ENCODE data around the gene GLP1R. TPM values are rescaled to one million over a fixed set of nuclear protein-coding genes. Genes with fewer than 3 reads are reported as not detected.

GLP1R gene
- polyA plus RNA-seq, 2 of the 4 experiments (the other 2 are of a cell fraction), result not detected

GRCh38 chr6:39082310-39082709 is 33.7 kb downstream of the GLP1R start:
- POLR2A ChIA-PET, result no interaction called here
- TF ChIP-seq EHMT2 (IDR thresholded peaks at IDR 0.05; ENCODE audit: low read depth) (no peak), FOSL2 (IDR thresholded peaks at IDR 0.05) (no peak), FOSL2 (CRISPR knock-in tag; IDR thresholded peaks at IDR 0.05) (no peak), PBX3 (IDR thresholded peaks at IDR 0.05) (no peak), E2F6 (IDR thresholded peaks at IDR 0.05; ENCODE audit: borderline replicate concordance, low read depth) (no peak), SMC3 (IDR thresholded peaks at IDR 0.05) (no peak), NR3C1 (IDR thresholded peaks at IDR 0.05) (no peak), HOXB13 (CRISPR knock-in tag; IDR thresholded peaks at IDR 0.05; ENCODE audit: low read depth) (no peak), CBX8 (IDR thresholded peaks at IDR 0.05) (no peak), EHF (CRISPR knock-in tag; IDR thresholded peaks at IDR 0.05) (no peak), REST (IDR thresholded peaks at IDR 0.05) (no peak), RAD21 (conservative IDR thresholded peaks at IDR 0.05 in 1 of 2, IDR thresholded peaks at IDR 0.05 in 1 of 2) (no peak)
- Histone ChIP-seq H3K4me3 (no peak overlapping the region), H3K27ac (no peak overlapping the region), H3K4me1 (no peaks in the 10 kb centered on the region), H3K9me3 (no peaks in the 10 kb centered on the region), H3K4me2 (no peak overlapping the region)
- CTCF ChIA-PET, result no interaction called here
- no peak for DNase-seq (ENCODE audit: low read depth in 1 of 2, low spot score in 1 of 2)
- ATAC-seq, result no peak
- 53% methylated on average over 8 of the region's 8 CpGs for WGBS (ENCODE audit: missing lambda C conversion rate)
- FAIRE-seq, result no peak

- Histone ChIP-seq H3K27ac (no peak overlapping the region), H3K4me2 (no peak overlapping the region), H3K4me3 (no peak overlapping the region), H3K4me1 (no peaks in the 10 kb centered on the region), H3K9me3 (no peaks in the 10 kb centered on the region)
- no peak for FAIRE-seq
- no peak for DNase-seq (ENCODE audit: low read depth in 1 of 2, low spot score in 1 of 2)
- no peak for ATAC-seq
- 0% methylated on average over 2 of the region's 2 CpGs for WGBS (ENCODE audit: missing lambda C conversion rate)
- TF ChIP-seq HDAC2 (IDR thresholded peaks at IDR 0.05) (no peak), KDM1A (IDR thresholded peaks at IDR 0.05; ENCODE audit: low read depth) (no peak), EHMT2 (IDR thresholded peaks at IDR 0.05; ENCODE audit: low read depth) (no peak), ZNF302 (CRISPR knock-in tag; IDR thresholded peaks at IDR 0.05) (no peak), CTCF (IDR thresholded peaks at IDR 0.05) (no peak), HES2 (IDR thresholded peaks at IDR 0.05) (no peak), NFE2L2 (conservative IDR thresholded peaks at IDR 0.05; ENCODE audit: low read length) (no peak), FOSL2 (IDR thresholded peaks at IDR 0.05) (no peak), FOSL2 (CRISPR knock-in tag; IDR thresholded peaks at IDR 0.05) (no peak), NPAS2 (CRISPR knock-in tag; IDR thresholded peaks at IDR 0.05; ENCODE audit: borderline replicate concordance) (no peak), MAZ (IDR thresholded peaks at IDR 0.05; ENCODE audit: borderline replicate concordance, low read depth, low read length) (no peak), HOXB13 (CRISPR knock-in tag; IDR thresholded peaks at IDR 0.05; ENCODE audit: low read depth) (no peak), ZFP36 (IDR thresholded peaks at IDR 0.05; ENCODE audit: borderline replicate concordance, partially characterized antibody) (no peak), NR3C1 (IDR thresholded peaks at IDR 0.05) (no peak), GATA3 (IDR thresholded peaks at IDR 0.05; ENCODE audit: borderline replicate concordance) (no peak), RARB (CRISPR knock-in tag; IDR thresholded peaks at IDR 0.05) (no peak), BCL3 (IDR thresholded peaks at IDR 0.05) (no peak)
- ChIA-PET POLR2A (no interaction called here), CTCF (no interaction called here)
Measured at GRCh38 chr6:39083231-39083634, 34.7 kb downstream of the GLP1R start.

Measured in A549 (cell line).